HEK293T (cell line): ENCODE results near the gene PXMP4.
A peak's percentile ranks its signal among the peaks of the same experiment; 100 is the strongest.

Experiments used
- CTCF ChIA-PET: fragments of 350-600 bp; formaldehyde crosslinking; extraction: SDS; loops from one replicate; lab custom pipeline; 2021; ENCODE audit warnings: antibody characterized with exemption, inconsistent platforms; lab: Yijun Ruan, JAX
- POLR2A ChIA-PET: fragments of 350-600 bp; formaldehyde crosslinking; extraction: SDS; loops from one replicate; lab custom pipeline; 2020; ENCODE audit warnings: antibody characterized with exemption, inconsistent platforms; lab: Yijun Ruan, JAX
- DNase-seq: peaks from one replicate; pipeline ENCODE4 v3.0.0; 2012; ENCODE audit warnings: mixed read lengths; ENCODE audit errors: extremely low spot score
- ARNT ChIP-seq: fragments of 450-650 bp; IDR thresholded peaks from 2 replicates; pipeline ENCODE4 v1.6.1; 2017; ENCODE audit warnings: mild to moderate bottlenecking
- BHLHE40 ChIP-seq: fragments of 450-650 bp; IDR thresholded peaks from 2 replicates; pipeline ENCODE4 v1.6.1; 2016; ENCODE audit warnings: mild to moderate bottlenecking, moderate library complexity, borderline replicate concordance
- CTBP1 ChIP-seq: fragments of 450-650 bp; IDR thresholded peaks from 2 replicates; pipeline ENCODE4 v1.6.1; 2016; ENCODE audit warnings: borderline replicate concordance
- ELF4 ChIP-seq: fragments of 450-650 bp; IDR thresholded peaks from 2 replicates; pipeline ENCODE4 v1.6.1; 2017; ENCODE audit warnings: antibody characterized with exemption
- FOXA1 ChIP-seq: fragments of 450-650 bp; IDR thresholded peaks from 2 replicates; pipeline ENCODE4 v1.6.1; 2016; ENCODE audit warnings: mild to moderate bottlenecking
- FOXK2 ChIP-seq: fragments of 450-650 bp; IDR thresholded peaks from 2 replicates; pipeline ENCODE4 v1.6.1; 2016; ENCODE audit warnings: mild to moderate bottlenecking
- FOXM1 ChIP-seq: fragments of 450-650 bp; IDR thresholded peaks from 2 replicates; pipeline ENCODE4 v1.6.1; 2017; ENCODE audit warnings: mild to moderate bottlenecking, borderline replicate concordance
- HDGF ChIP-seq: fragments of 450-650 bp; IDR thresholded peaks from 2 replicates; pipeline ENCODE4 v1.6.1; 2017; ENCODE audit warnings: antibody characterized with exemption, borderline replicate concordance
- L3MBTL2 ChIP-seq: fragments of 450-650 bp; conservative IDR thresholded peaks from 2 replicates; pipeline ENCODE4 v1.6.1; 2016; ENCODE audit warnings: mild to moderate bottlenecking
- LEF1 ChIP-seq: fragments of 450-650 bp; IDR thresholded peaks from 2 replicates; pipeline ENCODE4 v1.6.1; 2017; ENCODE audit warnings: mild to moderate bottlenecking, borderline replicate concordance
- NFRKB ChIP-seq: fragments of 450-650 bp; IDR thresholded peaks from 2 replicates; pipeline ENCODE4 v1.6.1; 2016; ENCODE audit warnings: mild to moderate bottlenecking, moderate library complexity
- PKNOX1 ChIP-seq: fragments of 450-650 bp; IDR thresholded peaks from 2 replicates; pipeline ENCODE4 v1.6.1; 2016
- SP1 ChIP-seq: fragments of 450-650 bp; IDR thresholded peaks from 2 replicates; pipeline ENCODE4 v1.6.1; 2017
- SUZ12 ChIP-seq: fragments of 450-650 bp; IDR thresholded peaks from 2 replicates; pipeline ENCODE4 v1.6.1; 2016; ENCODE audit warnings: mild to moderate bottlenecking
- TARDBP ChIP-seq: fragments of 450-650 bp; IDR thresholded peaks from 2 replicates; pipeline ENCODE4 v1.6.1; 2016
- ZNF384 ChIP-seq: fragments of 450-650 bp; IDR thresholded peaks from 2 replicates; pipeline ENCODE4 v1.6.1; 2016

The PXMP4 gene

GRCh38 chr20:33669224-33669623 is 50.9 kb downstream of the PXMP4 start:
- CTCF ChIA-PET, result no interaction called here
- TF ChIP-seq ELF4 (no peak), BHLHE40 (no peak), ZNF384 (no peak), HDGF (no peak), NFRKB (no peak), SP1 (no peak), PKNOX1 (no peak), FOXA1 (no peak), SUZ12 (no peak), ARNT (no peak), CTBP1 (no peak), L3MBTL2 (no peak), FOXM1 (no peak), LEF1 (no peak), FOXK2 (no peak)
- DNase-seq, result no peak
- POLR2A ChIA-PET, result interaction anchor here (0.7 to 1.1 kb wide), 2 partner anchors 14 to 244 kb away, joined by 3 read pairs; no protein-coding TSS in a partner anchor

- no peak for DNase-seq
- ChIA-PET POLR2A (interaction anchor here (0.7 to 1.4 kb wide), 3 partner anchors 14 to 243 kb away, joined by 3 read pairs; partner anchors contain the start of gene CBFA2T2), CTCF (no interaction called here)
- TF ChIP-seq FOXM1 (no peak), PKNOX1 (no peak), FOXA1 (no peak), SUZ12 (no peak)
These were observed 51.5 kb downstream of the PXMP4 start for GRCh38 chr20:33668466-33669155.

- POLR2A ChIA-PET, result interaction anchor here (1.4 kb wide), 1 partner anchor 178 kb away, joined by 3 read pairs; the partner anchor contains the start of gene CBFA2T2
- peak; percentile 64 for DNase-seq
- no peak for TF ChIP-seq L3MBTL2
- TF ChIP-seq TARDBP, result no peak
- no peak for TF ChIP-seq NFRKB
- no peak for TF ChIP-seq ELF4
- TF ChIP-seq ZNF384, result no peak
- TF ChIP-seq FOXA1, result no peak
- no peak for TF ChIP-seq FOXM1
These were observed 52.2 kb downstream of the PXMP4 start for GRCh38 chr20:33667676-33668465.

GRCh38 chr20:33667245-33667675 is 52.9 kb downstream of the PXMP4 start:
- no peak for TF ChIP-seq ZNF384
- no peak for TF ChIP-seq CTBP1
- no peak for TF ChIP-seq L3MBTL2
- no peak for TF ChIP-seq TARDBP
- no peak for TF ChIP-seq LEF1
- TF ChIP-seq FOXM1, result no peak
- TF ChIP-seq SUZ12, result no peak
- no peak for TF ChIP-seq FOXA1
- DNase-seq, result no peak
- POLR2A ChIA-PET, result interaction anchor here (1.4 kb wide), 1 partner anchor 177 kb away, joined by 3 read pairs; the partner anchor contains the start of gene CBFA2T2
- CTCF ChIA-PET, result no interaction called here

More at GRCh38 chr20:33667676-33668465, 52.2 kb downstream of the PXMP4 start:
- CTCF ChIA-PET, result no interaction called here

- ChIA-PET POLR2A (interaction anchor here (1.4 kb wide), 1 partner anchor 177 kb away, joined by 3 read pairs; the partner anchor contains the start of gene CBFA2T2), CTCF (no interaction called here)
- peak; percentile 68 for DNase-seq
- TF ChIP-seq HDGF (no peak), ZNF384 (no peak), ELF4 (no peak), ARNT (no peak), SP1 (no peak)
These were observed 53.5 kb downstream of the PXMP4 start, which contains the start of gene ACTL10 for GRCh38 chr20:33666293-33667244. ACTL10 (plus strand) TSS chr20:33666943; CDS start chr20:33667498, 555 bp downstream.

GRCh38 chr20:33664762-33665144 is 55.4 kb downstream of the PXMP4 start:
- CTCF ChIA-PET, result no interaction called here
- POLR2A ChIA-PET, result interaction anchor here (1.8 to 4.2 kb wide), 7 partner anchors 8 to 175 kb away, joined by 6 to 23 read pairs (median 17); partner anchors contain the start of genes CBFA2T2 and NECAB3

More at GRCh38 chr20:33664762-33665144, 55.4 kb downstream of the PXMP4 start:
- DNase-seq, result no peak
- TF ChIP-seq LEF1, result no peak
- TF ChIP-seq SP1, result no peak
- no peak for TF ChIP-seq L3MBTL2
- TF ChIP-seq ELF4, result no peak
- TF ChIP-seq TARDBP, result no peak
- no peak for TF ChIP-seq CTBP1
- TF ChIP-seq SUZ12, result no peak
- no peak for TF ChIP-seq HDGF
- no peak for TF ChIP-seq ARNT
- TF ChIP-seq ZNF384, result no peak
- TF ChIP-seq PKNOX1, result no peak
- TF ChIP-seq FOXK2, result no peak
- TF ChIP-seq BHLHE40, result no peak
- TF ChIP-seq FOXM1, result no peak
- TF ChIP-seq NFRKB, result no peak
- TF ChIP-seq FOXA1, result no peak
